K562 (cell line): ENCODE data around the gene ZNF593OS. TPM values are rescaled to one million over a fixed set of nuclear protein-coding genes. Genes with fewer than 3 reads are reported as not detected.

ENCODE experiments used
- CBFA2T2 ChIP-seq: fragments of 450-650 bp; conservative IDR thresholded peaks from 2 replicates; pipeline ENCODE4 v1.6.1; 2017; ENCODE audit warnings: mild to moderate bottlenecking
- CC2D1A ChIP-seq: fragments of 450-650 bp; IDR thresholded peaks from 2 replicates; pipeline ENCODE4 v1.6.1; 2017; ENCODE audit warnings: mild to moderate bottlenecking
- DACH1 ChIP-seq: fragments of 450-650 bp; IDR thresholded peaks from 2 replicates; pipeline ENCODE4 v1.6.1; 2018; ENCODE audit not compliant: partially characterized antibody
- EP400 ChIP-seq: fragments of 450-650 bp; IDR thresholded peaks from 2 replicates; pipeline ENCODE4 v1.6.1; 2017; ENCODE audit warnings: antibody characterized with exemption, mild to moderate bottlenecking, moderate library complexity
- GATA2 ChIP-seq: sonication (generic); formaldehyde crosslinking; IDR thresholded peaks from 2 replicates; pipeline ENCODE4 v1.4.0; 2020; ENCODE audit warnings: mild to moderate bottlenecking, missing genetic modification reagents
- JUN ChIP-seq, 2 experiments: sonication (generic) in 1 of 2; formaldehyde crosslinking in 1 of 2; IDR thresholded peaks; 2 replicates each; pipeline versions ENCODE4 v1.6.1 to v1.8.0; 2012 to 2022; ENCODE audit warnings: borderline replicate concordance in 2 of 2, mild to moderate bottlenecking in 2 of 2, improper control_type of control experiment in 1 of 2, low read depth in 1 of 2, low read length in 1 of 2, missing genetic modification reagents in 1 of 2
- KLF6 ChIP-seq: fragments of 250-450 bp; sonication (Bioruptor Pico); IDR thresholded peaks from 2 replicates; pipeline ENCODE4 v1.4.0; 2020; ENCODE audit warnings: mild to moderate bottlenecking, moderate library complexity, borderline replicate concordance
- MCM5 ChIP-seq: fragments of 450-650 bp; IDR thresholded peaks from 2 replicates; pipeline ENCODE4 v1.6.1; 2016; ENCODE audit warnings: low read depth
- MEIS2 ChIP-seq: fragments of 450-650 bp; IDR thresholded peaks from 2 replicates; pipeline ENCODE4 v1.6.1; 2014; ENCODE audit warnings: mild to moderate bottlenecking; ENCODE audit not compliant: partially characterized antibody
- MXD1 ChIP-seq: fragments of 250-450 bp; sonication (Bioruptor Pico); IDR thresholded peaks from 2 replicates; pipeline ENCODE4 v1.8.0; 2021; ENCODE audit warnings: borderline replicate concordance, mild to moderate bottlenecking, moderate library complexity; ENCODE audit not compliant: poor library complexity, severe bottlenecking
- PATZ1 ChIP-seq: fragments of 250-450 bp; sonication (Bioruptor Pico); IDR thresholded peaks from 2 replicates; pipeline ENCODE4 v1.5.0; 2020; ENCODE audit warnings: mild to moderate bottlenecking, borderline replicate concordance
- PHF8 ChIP-seq: fragments of 200-600 bp; sonication (generic); IDR thresholded peaks from 2 replicates; pipeline ENCODE4 v1.6.1; 2012; ENCODE audit warnings: mixed run types, mild to moderate bottlenecking, inconsistent platforms, low read length, moderate library complexity, borderline replicate concordance
- PTBP1 ChIP-seq: fragments of 200-400 bp; formaldehyde crosslinking; IDR thresholded peaks from 2 replicates; pipeline ENCODE4 v1.6.1; 2017; ENCODE audit warnings: low read depth, low read length
- SETDB1 ChIP-seq: IDR thresholded peaks from one replicate; pipeline ENCODE4 v1.6.1; 2012; ENCODE audit warnings: low read length, control low read depth, inconsistent platforms
- SFPQ ChIP-seq: fragments of 200-400 bp; formaldehyde crosslinking; IDR thresholded peaks from 2 replicates; pipeline ENCODE4 v1.6.1; 2017; ENCODE audit warnings: mild to moderate bottlenecking, low read depth, low read length, moderate library complexity
- SRSF1 ChIP-seq: fragments of 200-400 bp; formaldehyde crosslinking; IDR thresholded peaks from 2 replicates; pipeline ENCODE4 v1.6.1; 2017; ENCODE audit warnings: mild to moderate bottlenecking, low read depth, low read length, moderate library complexity
- TCF3 ChIP-seq: sonication (generic); formaldehyde crosslinking; IDR thresholded peaks from 2 replicates; pipeline ENCODE4 v1.4.0; 2020; ENCODE audit warnings: mild to moderate bottlenecking, missing genetic modification reagents
- ZBTB49 ChIP-seq: sonication (generic); formaldehyde crosslinking; IDR thresholded peaks from 2 replicates; pipeline ENCODE4 v1.8.0; 2022; ENCODE audit warnings: missing genetic modification reagents, mild to moderate bottlenecking, borderline replicate concordance
- ZNF253 ChIP-seq: fragments of 250-450 bp; sonication (Bioruptor Pico); conservative IDR thresholded peaks from 2 replicates; pipeline ENCODE4 v1.6.1; 2021; ENCODE audit warnings: mild to moderate bottlenecking
- ZNF583 ChIP-seq: fragments of 250-450 bp; sonication (Bioruptor Pico); IDR thresholded peaks from 2 replicates; pipeline ENCODE4 v1.4.0; 2020
- polyA plus RNA-seq, 8 experiments: library from polyadenylated mRNA; depleted of rRNA in 4 of 8; stranded (reverse) in 5 of 8; unstranded in 3 of 8; fragments of >200 nt; fragmentation: Nextera tagmentation in 2 of 8; fragmentation: Illumina TruSeq in 1 of 8; extraction: Ambion mirVana in 2 of 8; extraction: Trizol in 1 of 8; gene quantifications; 2 replicates each; pipeline versions ENCODE4 v1.2.1 to v1.2.3, GENCODE V29; 2011 to 2014; ENCODE audit warnings: inconsistent platforms in 1 of 8, missing spikeins in 1 of 8
- total RNA-seq, 7 experiments: library from RNA; depleted of rRNA in 6 of 7; stranded (reverse); fragments of >200 nt in 6 of 7; fragmentation: Illumina TruSeq in 2 of 7; extraction: Trizol in 2 of 7; gene quantifications; 2 replicates each; pipeline versions ENCODE4 v1.2.1 to v1.2.3, GENCODE V29; 2011 to 2021; ENCODE audit warnings: low replicate concordance in 1 of 7

The ZNF593OS gene
- total and polyA plus RNA-seq, 9 of the 15 experiments (the other 6 are each of a cell fraction or from before 2014, with no cell fraction given) = 0.24 to 0.27 TPM; not detected in 7

- TF ChIP-seq PHF8 (no peak), JUN (IDR thresholded peaks at IDR 0.05; ENCODE audit: borderline replicate concordance, low read depth, low read length) (peak; percentile 81), JUN (CRISPR knock-in tag; IDR thresholded peaks at IDR 0.05; ENCODE audit: borderline replicate concordance) (no peak), SFPQ (no peak), TCF3 (no peak; the same call in 1 of the 2 replicates), GATA2 (CRISPR knock-in tag) (0 out of 2 replicates have a peak, but pooled peaks have one; percentile 41), SRSF1 (no peak), DACH1 (no peak), CBFA2T2 (peak; percentile 37; the same call in 1 of the 2 replicates), PTBP1 (no peak), PATZ1 (CRISPR knock-in tag) (no peak), MEIS2 (peak; percentile 41), MCM5 (no peak), MXD1 (CRISPR knock-in tag) (no peak), SETDB1 (no peak), ZBTB49 (CRISPR knock-in tag) (no peak), KLF6 (CRISPR knock-in tag) (no peak; the same call in 1 of the 2 replicates), CC2D1A (no peak), ZNF583 (CRISPR knock-in tag) (peak; percentile 70; the same call in 1 of the 2 replicates), EP400 (peak; percentile 59), ZNF253 (CRISPR knock-in tag) (no peak)
Measured at GRCh38 chr1:26122988-26123973, 48.4 kb downstream of the ZNF593OS start (continued).
